G401 (cell line): Measurements from ENCODE around the gene OLIG1. TPM values are rescaled to one million over a fixed set of nuclear protein-coding genes. Genes with fewer than 3 reads are reported as not detected.

Source experiments
- DNase-seq: peaks from one replicate; pipeline ENCODE4 v3.0.0-alpha.2; 2015; ENCODE audit warnings: low spot score
- in situ Hi-C: cut with HindIII; loops from 2 replicates; pipeline ENCODE4 v1.10.0; 2016; ENCODE audit warnings: low sequenced_read_pairs, mixed read lengths
- total RNA-seq: library from RNA; depleted of rRNA; stranded (reverse); fragments of >200 nt; shearing (Covaris generic); gene quantifications from 2 replicates; pipeline ENCODE4 v1.2.3, GENCODE V29; 2014; rRNA removed

Gene OLIG1
- total RNA-seq: not detected in 2 replicates

- peak; percentile 53 for DNase-seq
- in situ Hi-C loops: no loop called here
These were observed at the start of gene OLIG1 for GRCh38 chr21:33069994-33070743. TSS of gene OLIG1 (plus strand) at chr21:33070141. CDS start at chr21:33070247, 106 bp downstream.

GRCh38 chr21:33020558-33021100 lies 49.3 kb upstream of the OLIG1 start:
- in situ Hi-C loops: no loop called here
- DNase-seq: no peak

- DNase-seq: no peak
These were observed 48.8 kb upstream of the OLIG1 start for GRCh38 chr21:33021150-33021549.

GRCh38 chr21:33021667-33022066 lies 48.3 kb upstream of the OLIG1 start:
- in situ Hi-C loops: no loop called here
- no peak for DNase-seq

More at GRCh38 chr21:33021150-33021549, 48.8 kb upstream of the OLIG1 start:
- in situ Hi-C loops: no loop called here

- no peak for DNase-seq
- in situ Hi-C loops: no loop called here
These were observed 47.5 kb upstream of the OLIG1 start for GRCh38 chr21:33022489-33022827.

GRCh38 chr21:33022828-33023573 lies 46.9 kb upstream of the OLIG1 start:
- DNase-seq: no peak
- in situ Hi-C loops: no loop called here

GRCh38 chr21:33023574-33024200 lies 46.3 kb upstream of the OLIG1 start:
- in situ Hi-C loops: no loop called here
- no peak for DNase-seq

- in situ Hi-C loops: no loop called here
- DNase-seq: no peak
These were observed 45.5 kb upstream of the OLIG1 start for GRCh38 chr21:33024201-33025103.

- in situ Hi-C loops: no loop called here
- DNase-seq: no peak
These were observed 44.8 kb upstream of the OLIG1 start for GRCh38 chr21:33025106-33025488.

- peak; percentile 12 for DNase-seq
- in situ Hi-C loops: no loop called here
These were observed 44.2 kb upstream of the OLIG1 start, which contains the start of gene OLIG2 for GRCh38 chr21:33025489-33026442. TSS of gene OLIG2 (plus strand) at chr21:33025935. CDS start at chr21:33026863, 928 bp downstream.

- DNase-seq: no peak
- in situ Hi-C loops: no loop called here
These were observed 43.5 kb upstream of the OLIG1 start for GRCh38 chr21:33026443-33026858.

GRCh38 chr21:33026878-33027400 lies 43.0 kb upstream of the OLIG1 start:
- no peak for DNase-seq
- in situ Hi-C loops: no loop called here

GRCh38 chr21:33027401-33028286 lies 42.3 kb upstream of the OLIG1 start:
- in situ Hi-C loops: no loop called here
- no peak for DNase-seq

GRCh38 chr21:33028287-33028670 lies 41.7 kb upstream of the OLIG1 start:
- DNase-seq: no peak
- in situ Hi-C loops: no loop called here

- DNase-seq: no peak
- in situ Hi-C loops: no loop called here
These were observed 41.1 kb upstream of the OLIG1 start for GRCh38 chr21:33028773-33029384.

GRCh38 chr21:33029385-33029921 lies 40.5 kb upstream of the OLIG1 start:
- in situ Hi-C loops: no loop called here
- DNase-seq: no peak
